ENCODE measurements around the gene SORCS1.

SORCS1 gene

DNA sequence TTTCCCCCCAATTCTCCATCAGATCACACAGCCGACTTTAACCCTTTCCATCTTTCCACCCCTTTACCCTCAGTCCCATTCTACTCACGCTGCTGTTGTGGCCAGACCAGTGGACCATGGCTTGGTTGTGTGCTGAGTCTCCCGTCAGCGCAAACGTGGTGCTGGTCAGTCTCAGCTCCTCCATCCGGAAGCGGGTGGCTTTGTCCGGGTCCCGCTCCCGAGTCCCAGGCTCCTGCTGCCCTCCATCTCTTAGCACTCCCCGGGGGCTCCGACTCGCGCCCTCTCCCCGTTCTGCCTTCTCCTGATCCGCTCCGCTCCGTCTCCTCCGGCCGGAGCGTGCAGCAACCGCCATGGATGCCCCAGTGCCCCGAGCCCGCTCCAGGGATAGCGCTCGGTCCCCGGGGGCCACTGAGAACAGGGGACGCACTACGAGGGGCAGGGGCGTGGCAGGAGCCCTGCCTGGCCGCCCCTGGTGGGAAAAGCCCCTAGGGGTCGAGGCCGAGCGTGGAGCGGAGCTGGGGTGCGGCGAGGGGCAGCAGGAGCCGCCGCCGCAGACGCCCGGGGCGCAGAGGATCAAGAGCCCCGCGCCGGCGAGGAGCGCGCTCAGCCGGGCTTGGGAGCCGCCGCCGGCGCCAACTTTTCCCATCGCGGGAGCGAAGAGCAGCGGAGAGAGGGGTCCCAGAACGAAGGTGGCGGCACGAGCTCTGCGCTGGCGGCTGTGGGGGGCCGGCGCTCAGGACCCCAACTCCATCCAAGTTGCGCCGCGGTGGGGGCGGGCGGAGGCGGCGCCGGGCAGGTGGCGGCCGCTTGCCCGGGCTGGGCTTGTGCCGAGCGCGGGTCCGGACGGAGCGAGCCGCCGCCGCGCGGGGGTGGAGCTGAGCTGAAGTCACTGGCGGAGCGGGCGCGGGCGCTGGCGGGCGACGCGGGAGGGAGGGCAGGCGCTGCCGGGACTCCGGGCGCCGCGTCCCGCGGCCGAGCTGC lies at the start of gene SORCS1:
TSS of gene SORCS1 (minus strand) at position 826 of the 981 bp plus-strand sequence.
- no peak for DNase-seq

DNA sequence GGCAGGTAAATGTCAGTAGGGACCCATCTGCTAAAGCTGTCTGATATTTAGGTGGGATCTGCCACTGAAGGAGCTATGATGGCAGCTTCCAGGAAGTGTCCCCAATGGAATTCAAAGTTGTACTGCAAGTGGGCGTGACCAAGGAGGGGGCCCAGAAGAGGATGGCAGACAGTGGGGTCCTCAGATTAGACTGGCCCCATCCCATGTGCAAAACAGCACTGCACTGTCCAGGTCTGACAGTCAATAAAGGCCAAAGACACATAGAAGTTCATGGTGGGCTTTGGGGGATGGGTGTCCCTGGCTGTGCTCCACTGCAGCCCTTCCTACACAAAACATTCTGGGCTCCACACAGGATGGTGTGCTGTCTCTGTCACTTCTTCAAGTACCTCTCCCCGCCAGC lies 49.8 kb upstream of the SORCS1 start:
- no peak for DNase-seq

DNA sequence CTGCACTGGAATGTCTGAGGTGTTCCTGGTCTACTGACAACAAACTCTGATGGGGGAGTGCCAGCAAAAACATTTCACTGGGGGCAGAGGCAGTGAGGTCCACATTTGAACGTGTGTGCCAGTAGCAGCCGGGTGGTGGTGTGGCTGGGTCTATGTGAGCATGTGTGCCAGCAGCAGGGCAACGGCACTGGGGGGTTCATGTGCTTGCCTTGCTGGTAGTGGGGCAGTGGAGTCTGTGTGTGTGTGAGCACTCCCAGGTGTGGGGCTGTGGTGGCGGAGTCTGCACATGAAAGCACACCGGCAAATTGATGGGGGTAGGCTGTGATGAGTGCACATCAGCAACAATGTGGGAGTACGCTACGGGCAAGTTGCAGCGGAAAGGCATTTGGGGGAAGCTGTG lies 49.4 kb upstream of the SORCS1 start:
- no peak for DNase-seq

DNA sequence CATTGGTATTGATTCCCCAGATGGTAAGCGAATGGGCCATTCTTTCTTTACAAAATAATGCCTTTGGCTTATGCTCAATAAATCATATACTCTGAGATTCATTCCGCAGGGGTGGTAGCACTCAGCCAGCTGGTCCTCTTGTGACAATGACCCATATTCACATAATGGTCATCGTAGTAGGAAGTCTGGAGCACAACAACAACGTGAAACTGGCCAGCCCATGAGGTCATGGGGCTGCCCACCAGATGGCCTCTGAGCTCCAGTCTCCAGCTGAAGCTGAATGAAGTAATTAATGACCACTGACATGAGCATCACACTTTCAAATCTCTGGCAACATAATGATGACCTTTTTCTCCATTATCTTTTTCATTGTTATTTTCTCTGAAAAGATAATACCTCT lies 42.3 kb upstream of the SORCS1 start:
- no peak for DNase-seq

DNA sequence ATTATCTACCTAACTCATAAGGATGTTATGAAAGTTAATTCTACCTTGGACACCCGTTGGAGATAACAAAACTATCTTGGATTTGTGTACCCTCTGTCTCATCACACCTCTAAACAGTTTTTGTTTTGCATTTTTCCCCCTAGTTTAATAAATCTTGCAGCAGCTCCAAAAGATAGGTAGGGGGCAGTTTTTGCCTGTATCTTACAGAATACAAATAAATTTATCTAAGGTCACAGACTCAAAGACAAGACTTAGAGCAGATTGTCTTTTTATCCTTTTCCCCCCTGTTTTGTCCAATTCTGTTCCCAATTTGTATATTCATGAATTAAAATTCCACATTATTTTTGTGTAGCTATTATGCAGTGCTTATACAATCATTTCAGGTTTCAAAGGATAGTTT lies 5.0 kb upstream of the SORCS1 start:
- no peak for DNase-seq

DNA sequence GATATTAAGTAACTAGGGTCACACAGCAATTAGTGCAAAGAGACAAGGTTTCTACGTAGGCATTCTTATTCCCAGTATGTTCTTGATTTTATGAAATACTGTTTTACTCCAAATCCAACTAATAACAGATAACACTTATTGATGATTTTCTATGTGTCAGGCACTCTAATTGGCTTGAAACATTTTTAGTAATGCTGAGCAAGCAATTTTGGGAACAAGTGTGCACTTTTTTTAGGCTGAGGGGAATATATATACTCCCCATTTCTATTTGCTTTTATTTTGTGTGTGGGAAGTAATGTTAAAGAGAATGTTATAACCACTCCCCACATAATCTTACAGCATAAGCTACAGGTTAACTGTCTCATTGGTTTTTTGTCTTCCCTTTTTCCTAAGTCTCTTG lies 4.2 kb upstream of the SORCS1 start:
- DNase-seq, result no peak

DNA sequence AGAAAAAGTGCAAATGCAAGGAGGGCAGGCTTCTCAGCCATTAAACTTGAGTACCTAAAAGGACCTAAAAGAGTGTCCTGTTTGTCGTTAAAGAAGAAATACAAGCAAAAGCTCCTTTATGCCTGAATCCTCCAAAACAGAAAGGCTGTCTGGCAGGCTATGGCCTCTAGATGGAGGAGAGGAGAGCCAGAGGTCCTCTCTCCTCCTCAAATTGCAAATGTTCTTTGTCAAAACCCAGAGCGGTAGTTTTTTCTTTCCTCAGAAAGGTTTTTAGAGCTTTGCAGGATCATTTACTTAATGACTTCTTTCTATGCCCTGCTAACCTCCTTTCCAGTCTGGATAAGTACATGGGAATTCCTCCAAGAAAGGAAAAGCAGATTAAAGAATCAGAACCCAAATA lies 1.9 kb upstream of the SORCS1 start:
- DNase-seq, result no peak

DNA sequence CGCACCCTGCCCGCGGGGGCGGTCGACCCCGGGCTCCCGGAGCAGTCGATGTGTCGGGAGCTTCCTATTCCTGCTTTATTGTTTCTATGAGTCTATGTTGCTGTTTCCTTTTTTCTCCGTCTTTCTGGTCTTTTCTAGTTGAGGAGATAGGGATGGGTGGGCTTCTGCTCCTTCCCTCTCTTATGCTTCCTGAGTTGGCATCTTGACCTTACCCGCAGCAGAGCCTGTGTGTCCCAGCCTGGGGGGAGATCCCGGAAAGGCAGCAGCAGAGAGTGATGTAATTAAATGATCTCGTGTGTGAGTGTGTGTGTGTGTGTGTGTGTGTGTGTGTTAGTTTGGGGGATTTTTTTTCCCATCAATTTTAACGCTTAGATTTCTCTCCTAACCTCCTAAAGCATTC lies 486 bp upstream of the SORCS1 start:
- no peak for DNase-seq

DNA sequence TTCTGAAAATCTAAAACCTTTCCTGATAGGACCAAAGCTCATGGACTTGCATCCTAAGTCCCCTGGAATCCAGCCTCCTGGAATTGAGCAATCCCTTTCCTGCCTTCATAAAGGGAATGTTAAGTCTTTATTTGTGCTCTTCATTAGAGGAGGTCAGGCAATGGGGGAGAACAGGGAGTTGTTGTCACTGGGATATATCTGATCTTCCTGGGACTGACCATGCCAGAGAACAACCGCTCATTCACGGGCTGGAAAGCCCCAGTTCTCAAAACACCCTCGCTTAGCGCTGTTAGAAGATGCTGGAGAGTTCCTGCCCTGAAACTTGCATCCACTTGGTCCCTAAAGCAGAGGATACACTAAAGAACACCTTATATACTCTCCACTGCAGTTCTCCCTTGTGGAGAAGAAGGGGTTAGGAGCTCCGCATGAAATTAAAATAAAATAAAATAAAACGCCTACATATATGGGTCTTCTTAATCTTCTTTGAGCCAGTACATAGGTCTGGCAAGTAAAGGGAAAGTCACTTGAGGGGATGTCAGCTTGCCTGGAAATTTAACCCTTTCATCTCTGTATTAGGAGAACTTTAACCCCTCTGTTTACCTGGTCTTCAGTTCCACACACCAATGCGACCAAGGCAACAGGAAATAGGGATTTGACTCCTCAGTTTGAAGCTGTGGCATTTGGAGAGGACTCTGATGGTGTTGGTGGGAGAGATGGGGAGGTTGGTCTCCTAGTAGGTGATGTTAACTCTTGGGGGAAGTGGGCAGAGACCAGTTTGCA lies 1.2 kb downstream of the SORCS1 start:
- DNase-seq, result no peak

DNA sequence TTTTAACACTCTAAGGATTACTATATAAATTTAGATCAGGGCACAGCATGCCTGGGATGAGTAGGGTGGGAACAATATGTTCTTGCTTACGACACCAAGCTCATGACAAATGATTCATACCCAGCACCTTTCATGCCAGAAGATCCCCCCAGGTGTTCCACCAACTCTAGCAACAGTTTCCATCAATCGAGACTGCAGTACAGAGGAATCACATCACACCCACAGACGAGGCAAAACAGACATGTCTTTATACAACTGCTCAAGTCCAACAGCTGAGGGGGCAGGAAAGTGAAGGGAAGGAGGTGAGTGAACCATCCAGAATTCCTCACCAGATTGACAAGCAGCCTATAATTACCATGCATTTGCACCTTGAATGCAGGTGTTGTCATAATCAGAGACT lies 3.6 kb downstream of the SORCS1 start:
- no peak for DNase-seq

DNA sequence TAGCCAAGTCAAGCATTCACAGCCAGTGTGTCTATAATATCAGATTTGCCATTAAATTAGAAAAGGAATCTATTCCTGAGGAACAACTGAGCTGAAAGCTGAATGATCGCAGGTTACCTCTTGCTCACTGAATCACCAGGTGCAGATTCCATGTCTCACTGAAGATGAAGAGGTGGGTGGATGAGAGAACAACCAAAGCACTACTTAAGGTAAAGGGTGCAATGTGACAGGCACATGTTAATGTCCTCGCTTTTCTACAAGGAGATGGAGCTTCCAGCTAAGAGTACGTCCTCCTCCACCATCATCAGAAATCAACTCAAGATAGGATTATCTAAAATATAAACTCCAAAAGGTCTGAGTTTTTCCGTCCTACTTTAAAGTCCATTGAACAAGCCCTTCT lies 4.6 kb downstream of the SORCS1 start:
- DNase-seq, result no peak

DNA sequence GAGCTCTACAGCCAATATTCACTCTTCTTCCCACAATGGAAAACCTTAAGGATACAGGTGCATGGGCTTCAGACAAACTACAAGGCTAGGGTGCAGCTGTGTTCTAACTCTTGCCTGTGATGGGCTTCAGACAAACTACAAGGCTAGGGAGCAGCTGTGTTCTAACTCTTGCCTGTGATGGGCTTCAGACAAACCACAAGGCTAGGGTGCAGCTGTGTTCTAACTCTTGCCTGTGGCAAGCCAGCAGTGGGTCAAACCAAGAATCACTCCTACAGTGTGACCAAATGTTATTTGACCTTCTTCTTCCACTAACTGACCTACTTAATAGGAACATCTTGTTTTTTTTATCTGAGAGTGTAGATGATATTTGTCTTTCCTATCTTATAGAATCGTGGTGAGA lies 7.4 kb downstream of the SORCS1 start:
- DNase-seq, result no peak

DNA sequence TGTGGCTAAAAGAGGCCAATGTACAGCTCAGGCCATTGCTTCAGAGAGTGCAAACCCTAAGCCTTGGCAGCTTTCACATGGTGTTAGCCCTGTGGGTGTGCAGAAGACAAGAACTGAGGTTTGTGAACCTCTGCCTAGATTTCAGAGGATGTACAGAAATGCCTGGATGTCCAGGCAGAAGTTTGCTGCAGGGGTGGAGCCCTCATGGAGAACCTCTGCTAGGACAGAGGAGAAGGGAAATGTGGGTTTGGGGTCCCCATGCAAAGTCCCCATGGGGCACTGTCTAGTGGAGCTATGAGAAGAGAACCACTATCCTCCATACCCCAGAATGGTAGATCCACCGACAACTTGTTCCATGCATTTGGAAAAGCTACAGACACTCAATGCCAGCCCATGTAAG lies 12.4 kb downstream of the SORCS1 start:
- DNase-seq, result no peak

DNA sequence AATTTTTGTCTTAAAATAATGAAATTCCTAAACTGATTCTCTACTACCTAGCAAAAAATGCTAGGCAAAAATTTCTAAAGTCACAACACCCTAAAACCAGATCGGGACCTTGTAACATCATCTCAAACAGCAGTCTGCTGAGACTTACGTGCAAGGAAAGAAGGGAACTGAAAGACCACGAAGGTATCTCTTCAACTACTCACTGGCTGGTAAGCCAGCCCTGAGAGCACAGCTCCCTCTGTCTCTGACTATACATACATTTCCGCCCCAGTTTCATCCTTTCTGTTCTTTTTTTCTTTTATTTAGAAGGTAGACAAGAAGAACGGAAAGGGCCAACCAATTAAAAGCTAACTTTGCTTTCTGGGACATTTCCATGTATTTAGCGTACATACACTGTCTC lies 15.6 kb downstream of the SORCS1 start:
- DNase-seq, result no peak

DNA sequence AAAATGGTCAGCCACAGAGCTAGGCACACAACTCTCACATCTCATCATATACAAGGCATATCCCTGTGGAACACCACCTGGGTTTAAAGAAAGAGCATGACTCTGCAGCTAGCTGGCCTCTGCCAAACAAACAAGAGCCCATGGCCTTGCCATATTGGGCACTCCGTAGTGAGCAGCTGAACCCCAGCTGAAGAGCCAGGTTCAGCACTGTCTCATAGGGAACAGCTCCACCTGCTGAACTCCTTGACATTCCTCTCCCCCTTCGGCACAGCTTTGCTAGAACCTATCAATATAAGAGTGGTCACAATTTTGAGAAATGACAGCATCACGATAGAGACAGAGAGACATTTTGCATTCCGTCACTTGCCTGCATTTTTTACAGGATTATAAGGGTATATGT lies 20.0 kb downstream of the SORCS1 start:
- DNase-seq, result no peak

DNA sequence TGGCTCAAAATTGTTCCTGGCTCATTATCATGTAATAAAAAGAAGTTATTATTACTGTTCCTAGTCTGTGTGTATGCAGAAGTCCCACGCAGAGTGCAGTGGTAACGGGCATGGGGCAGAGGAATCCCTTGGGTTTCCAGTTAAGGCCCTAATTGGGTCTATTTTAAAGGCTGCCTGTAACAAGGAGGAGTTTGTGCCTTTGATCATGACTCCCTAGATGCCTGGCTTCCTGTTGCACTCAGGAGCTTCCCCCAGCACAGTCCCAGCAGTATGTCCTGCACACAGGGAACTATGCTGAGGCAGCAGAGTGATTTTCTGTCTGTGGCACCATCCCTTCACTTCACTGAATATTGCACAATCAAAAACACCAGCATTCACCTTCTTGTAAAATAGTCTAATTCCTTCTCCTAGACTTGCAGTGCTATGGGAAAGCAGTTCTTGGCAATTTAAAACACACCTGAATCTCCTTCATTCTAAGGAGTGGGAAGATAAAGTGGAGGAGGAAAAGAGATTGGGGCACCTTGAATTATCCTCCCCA lies 22.9 kb downstream of the SORCS1 start:
- no peak for DNase-seq

DNA sequence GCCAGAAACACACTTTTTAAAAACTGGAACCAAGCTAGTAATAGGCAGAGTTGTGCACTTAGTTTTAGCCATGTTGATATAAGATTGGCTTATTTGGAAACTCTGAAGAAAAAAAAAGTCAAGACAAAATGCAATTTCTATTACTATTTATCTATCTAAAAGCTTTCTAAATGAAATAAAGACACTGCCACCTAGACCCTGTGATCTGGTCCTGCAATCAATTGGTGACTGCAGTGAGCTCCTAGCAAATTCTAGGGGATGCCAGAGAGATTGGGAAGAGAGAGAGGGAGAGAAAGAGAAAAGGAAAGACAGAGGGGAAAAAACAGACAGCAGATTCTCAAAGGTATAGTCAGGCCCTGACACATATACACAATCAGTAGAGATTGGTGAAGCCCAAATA lies 25.3 kb downstream of the SORCS1 start:
- DNase-seq, result no peak

DNA sequence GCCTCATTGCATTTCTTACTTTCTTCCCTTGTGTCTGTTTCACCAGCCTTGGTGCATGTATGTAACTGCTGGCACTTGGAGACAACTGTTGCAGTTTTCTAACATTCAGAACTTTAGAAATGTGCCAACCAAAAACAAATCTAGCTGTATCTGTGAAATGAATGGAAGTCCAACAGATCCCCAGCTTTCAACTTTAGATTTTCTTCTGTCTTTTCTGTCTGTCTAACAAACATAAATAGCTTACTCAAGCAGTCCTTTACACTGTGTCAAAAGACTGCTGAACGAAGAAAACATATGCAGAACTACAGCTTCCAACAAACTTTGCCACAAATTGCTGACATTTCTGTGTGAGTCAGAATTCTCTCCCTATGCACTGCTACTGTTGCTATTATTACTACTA lies 30.9 kb downstream of the SORCS1 start:
- DNase-seq, result no peak

DNA sequence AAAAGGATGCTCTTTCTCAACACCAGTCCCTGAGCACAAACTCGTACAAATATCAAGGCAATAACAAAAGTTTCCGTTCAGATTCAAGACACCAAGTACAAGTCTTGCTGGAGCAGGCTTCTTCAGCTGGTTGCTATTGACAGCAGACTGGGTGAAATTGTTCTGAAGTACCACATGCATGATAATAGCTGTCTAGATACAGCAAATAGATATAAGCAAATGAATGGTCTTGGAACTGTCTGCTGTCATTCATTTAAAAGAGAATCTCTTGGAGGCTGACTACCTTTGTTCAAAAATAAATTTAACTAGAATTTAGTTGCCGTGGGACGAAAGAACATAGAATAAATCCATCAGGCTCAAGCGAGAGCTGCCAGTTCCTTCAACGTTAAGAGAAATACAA lies 35.5 kb downstream of the SORCS1 start:
- DNase-seq, result no peak

DNA sequence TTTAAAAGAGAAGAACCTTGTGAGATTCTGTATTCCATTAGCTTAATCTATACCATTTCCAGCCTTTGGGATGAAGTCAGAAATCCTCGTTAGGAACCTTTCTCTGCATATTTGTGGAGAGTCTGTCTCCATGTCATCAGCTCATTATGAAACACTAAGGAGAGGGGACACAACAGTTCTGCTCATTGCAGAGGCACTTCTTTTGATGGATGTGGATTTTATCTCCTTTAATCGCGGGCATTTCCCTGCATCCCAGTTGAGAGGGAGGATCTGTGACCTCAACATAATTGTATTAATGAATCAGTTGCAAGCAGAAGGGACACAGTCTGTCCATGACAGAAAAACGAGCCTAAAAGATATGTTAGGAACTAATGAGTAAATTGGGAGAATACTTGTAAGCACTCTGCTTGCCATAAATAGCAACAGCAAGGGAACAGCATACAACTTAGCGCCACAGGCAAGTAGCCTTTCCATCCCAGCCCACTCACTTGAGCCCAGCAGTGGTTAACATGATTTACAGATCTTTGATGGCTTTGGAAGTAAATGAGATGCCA lies 37.9 kb downstream of the SORCS1 start:
- no peak for DNase-seq

DNA sequence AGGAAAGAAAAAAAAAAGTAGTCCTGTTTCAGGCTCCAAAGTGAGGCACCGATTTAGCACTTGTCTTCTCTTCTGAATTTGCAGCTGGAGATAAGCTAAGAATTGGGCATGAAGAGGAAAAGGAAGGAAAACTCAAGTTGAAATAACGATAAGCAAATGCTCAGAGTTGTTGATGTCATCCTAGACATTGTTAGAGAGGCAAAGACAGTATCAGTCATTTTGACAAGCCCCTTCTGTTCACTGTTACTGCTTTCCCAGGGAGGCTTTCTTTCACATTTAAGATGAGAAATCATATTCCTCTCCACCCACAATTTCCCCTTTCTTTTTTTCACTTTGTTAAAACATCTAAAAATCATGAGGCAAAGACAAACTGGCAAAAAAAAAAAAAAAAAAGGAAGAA lies 41.8 kb downstream of the SORCS1 start:
- no peak for DNase-seq

DNA sequence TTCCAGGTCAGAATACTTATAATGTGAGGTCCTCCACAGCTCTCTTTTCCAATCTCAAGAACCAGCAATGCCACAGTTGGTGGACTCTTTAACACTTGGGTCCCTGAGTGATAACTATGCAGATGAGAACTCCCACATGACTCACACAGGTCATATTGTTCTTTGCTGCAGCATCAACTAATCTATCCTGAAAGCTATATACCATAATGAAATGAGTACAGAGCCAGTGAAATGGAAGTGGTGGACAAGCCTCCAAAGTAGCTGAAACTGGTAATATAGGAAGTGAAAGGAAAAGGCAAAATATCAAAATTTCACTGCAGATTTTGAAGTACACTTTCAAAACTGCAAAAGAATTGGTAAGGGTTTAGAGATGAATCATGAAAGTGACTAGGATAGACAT lies 45.6 kb downstream of the SORCS1 start:
- no peak for DNase-seq

DNA sequence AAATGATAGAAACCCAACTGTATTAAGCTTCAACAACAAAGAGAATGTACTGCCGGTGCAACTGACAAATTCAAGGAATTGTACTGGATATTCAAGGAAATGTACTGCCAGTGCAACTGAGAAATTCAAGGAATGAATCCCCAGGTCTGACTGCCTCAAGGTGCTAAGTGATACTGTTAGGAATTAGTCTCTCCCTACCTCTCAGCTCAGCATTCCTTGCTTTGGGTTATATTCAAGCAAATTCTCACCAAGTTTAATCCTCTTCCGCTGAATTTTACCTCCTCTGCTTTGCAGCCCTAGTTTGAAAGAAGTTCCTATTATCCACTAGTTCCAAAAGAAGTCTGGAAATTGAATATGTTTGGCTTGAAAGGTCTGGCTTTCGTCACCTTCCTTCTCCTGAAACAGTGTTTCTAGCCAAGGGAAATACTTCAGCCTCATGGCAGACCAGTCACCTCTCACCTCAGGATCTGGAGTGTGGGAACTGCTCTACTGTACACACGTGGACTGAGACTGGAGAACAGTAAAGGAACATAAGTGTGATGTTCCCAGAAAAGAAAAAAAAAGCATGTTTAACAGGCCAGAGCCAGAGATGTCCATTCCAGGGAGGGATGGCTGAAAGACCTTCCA lies 60.4 kb downstream of the SORCS1 start:
- no peak for DNase-seq
